ENCODE data around the gene TTC23.

The TTC23 gene

GRCh38 chr15:99137111-99137546, 112.3 kb downstream of the TTC23 start:
- no peak for DNase-seq (ENCODE audit: low spot score)

- no peak for DNase-seq (ENCODE audit: low spot score)
These were observed 114.2 kb downstream of the TTC23 start for GRCh38 chr15:99135194-99135593.

- DNase-seq (ENCODE audit: low spot score): no peak
These were observed 115.0 kb downstream of the TTC23 start for GRCh38 chr15:99134317-99134821.

- no peak for DNase-seq (ENCODE audit: low spot score)
These were observed 116.6 kb downstream of the TTC23 start for GRCh38 chr15:99132634-99133287.

- DNase-seq (ENCODE audit: low spot score): no peak
These were observed 117.3 kb downstream of the TTC23 start for GRCh38 chr15:99132122-99132521.

GRCh38 chr15:99131441-99132023, 117.8 kb downstream of the TTC23 start:
- no peak for DNase-seq (ENCODE audit: low spot score)

GRCh38 chr15:99130765-99131440, 118.5 kb downstream of the TTC23 start:
- no peak for DNase-seq (ENCODE audit: low spot score)

- no peak for DNase-seq (ENCODE audit: low spot score)
These were observed 119.1 kb downstream of the TTC23 start for GRCh38 chr15:99130314-99130713.

GRCh38 chr15:99129644-99130043, 119.7 kb downstream of the TTC23 start:
- DNase-seq (ENCODE audit: low spot score): no peak

GRCh38 chr15:99128411-99128810, 121.0 kb downstream of the TTC23 start:
- no peak for DNase-seq (ENCODE audit: low spot score)

GRCh38 chr15:99127773-99128172, 121.6 kb downstream of the TTC23 start:
- no peak for DNase-seq (ENCODE audit: low spot score)

- no peak for DNase-seq (ENCODE audit: low spot score)
These were observed 122.5 kb downstream of the TTC23 start for GRCh38 chr15:99126930-99127329.

- DNase-seq (ENCODE audit: low spot score): no peak
These were observed 123.2 kb downstream of the TTC23 start for GRCh38 chr15:99126131-99126588.

GRCh38 chr15:99125061-99125891, 124.1 kb downstream of the TTC23 start:
- DNase-seq (ENCODE audit: low spot score): no peak

- no peak for DNase-seq (ENCODE audit: low spot score)
These were observed 124.7 kb downstream of the TTC23 start for GRCh38 chr15:99124641-99125040.

GRCh38 chr15:99123713-99124451, 125.5 kb downstream of the TTC23 start:
- DNase-seq (ENCODE audit: low spot score): no peak

GRCh38 chr15:99122831-99123712, 126.3 kb downstream of the TTC23 start:
- no peak for DNase-seq (ENCODE audit: low spot score)

GRCh38 chr15:99121691-99122410, 127.5 kb downstream of the TTC23 start:
- DNase-seq (ENCODE audit: low spot score): no peak

- DNase-seq (ENCODE audit: low spot score): no peak
These were observed 128.2 kb downstream of the TTC23 start for GRCh38 chr15:99121207-99121606.

All from CD4-positive, alpha-beta T cell treated with Interleukin-6 at 100 ng/mL for 8 hours (primary cell).